BLaER1 (cell line): Measurements from ENCODE around the gene PCNX1.

Source experiments
- H3K27ac ChIP-seq: shearing (Covaris generic); formaldehyde crosslinking; 2 replicates; pipeline ENCODE4 v1.8.1; 2022
- H3K27me3 ChIP-seq: shearing (Covaris generic); formaldehyde crosslinking; 2 replicates; pipeline ENCODE4 v1.8.1; 2022
- H3K36me3 ChIP-seq: shearing (Covaris generic); formaldehyde crosslinking; 2 replicates; pipeline ENCODE4 v1.8.1; 2022
- H3K4me1 ChIP-seq: shearing (Covaris generic); formaldehyde crosslinking; 2 replicates; pipeline ENCODE4 v1.8.1; 2022
- H3K4me2 ChIP-seq: shearing (Covaris generic); formaldehyde crosslinking; 2 replicates; pipeline ENCODE4 v1.8.1; 2022
- H3K4me3 ChIP-seq: shearing (Covaris generic); formaldehyde crosslinking; 2 replicates; pipeline ENCODE4 v1.8.1; 2022
- H3K9ac ChIP-seq: shearing (Covaris generic); formaldehyde crosslinking; 2 replicates; pipeline ENCODE4 v1.8.1; 2022
- H3K9me3 ChIP-seq: shearing (Covaris generic); formaldehyde crosslinking; 2 replicates; pipeline ENCODE4 v1.8.1; 2022
- H4K20me1 ChIP-seq: shearing (Covaris generic); formaldehyde crosslinking; 2 replicates; pipeline ENCODE4 v1.8.1; 2022
- Cebpa-rat ChIP-seq: shearing (Covaris generic); IDR thresholded peaks from 2 replicates; pipeline ENCODE4 v1.8.1; 2022

Gene PCNX1

GRCh38 chr14:71031000-71031399 is 123.7 kb downstream of the PCNX1 start:
- H3K9me3 ChIP-seq = no peaks in the 10 kb centered on the region
- no peaks in the 10 kb centered on the region for H3K27me3 ChIP-seq
- H3K27ac ChIP-seq = no peak overlapping the region
- no peak overlapping the region for H3K4me3 ChIP-seq
- TF ChIP-seq Cebpa-rat = no peak
- no peaks in the 10 kb centered on the region for H4K20me1 ChIP-seq
- H3K4me1 ChIP-seq = no peaks in the 10 kb centered on the region
- no peak overlapping the region for H3K4me2 ChIP-seq
- no peak overlapping the region for H3K9ac ChIP-seq
- peaks cover 50% of the 10 kb centered on the region for H3K36me3 ChIP-seq

DNA sequence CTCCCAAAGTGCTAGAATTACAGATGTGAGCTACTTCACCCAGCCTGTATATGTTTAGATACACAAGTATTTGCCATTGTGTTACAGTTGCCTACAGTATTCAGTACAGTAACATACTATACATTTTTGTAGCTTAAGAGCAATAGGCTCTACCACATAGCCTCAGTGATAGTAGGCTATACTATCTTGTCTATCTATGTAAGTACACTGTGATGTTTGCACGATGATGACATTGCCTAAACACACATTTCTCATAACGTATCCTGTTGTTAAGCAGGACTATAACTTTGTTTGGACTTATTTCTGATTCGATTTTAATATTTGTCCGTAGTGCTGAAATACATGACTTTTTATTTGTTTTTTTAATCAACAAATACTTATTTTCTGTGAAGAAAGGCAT is 129.2 kb downstream of the PCNX1 start:
- H3K9ac ChIP-seq = no peak overlapping the region
- H3K4me3 ChIP-seq = no peak overlapping the region
- H3K9me3 ChIP-seq = peaks cover 25% of the 10 kb centered on the region
- H3K4me1 ChIP-seq = no peaks in the 10 kb centered on the region
- peaks cover 60% of the 10 kb centered on the region for H3K36me3 ChIP-seq
- H3K27ac ChIP-seq = no peak overlapping the region
- TF ChIP-seq Cebpa-rat = no peak
- no peak overlapping the region for H3K4me2 ChIP-seq
- no peaks in the 10 kb centered on the region for H3K27me3 ChIP-seq
- H4K20me1 ChIP-seq = no peaks in the 10 kb centered on the region

- H3K27me3 ChIP-seq = no peaks in the 10 kb centered on the region
- no peak overlapping the region for H3K4me2 ChIP-seq
- no peaks in the 10 kb centered on the region for H3K4me1 ChIP-seq
- H3K27ac ChIP-seq = no peak overlapping the region
- no peak overlapping the region for H3K4me3 ChIP-seq
- H3K36me3 ChIP-seq = peaks cover 60% of the 10 kb centered on the region
- no peaks in the 10 kb centered on the region for H4K20me1 ChIP-seq
- no peaks in the 10 kb centered on the region; the same call in 1 of the 2 replicates for H3K9me3 ChIP-seq
- TF ChIP-seq Cebpa-rat = no peak
- no peak overlapping the region for H3K9ac ChIP-seq
Measured at GRCh38 chr14:71048393-71048792, 141.1 kb downstream of the PCNX1 start.

DNA sequence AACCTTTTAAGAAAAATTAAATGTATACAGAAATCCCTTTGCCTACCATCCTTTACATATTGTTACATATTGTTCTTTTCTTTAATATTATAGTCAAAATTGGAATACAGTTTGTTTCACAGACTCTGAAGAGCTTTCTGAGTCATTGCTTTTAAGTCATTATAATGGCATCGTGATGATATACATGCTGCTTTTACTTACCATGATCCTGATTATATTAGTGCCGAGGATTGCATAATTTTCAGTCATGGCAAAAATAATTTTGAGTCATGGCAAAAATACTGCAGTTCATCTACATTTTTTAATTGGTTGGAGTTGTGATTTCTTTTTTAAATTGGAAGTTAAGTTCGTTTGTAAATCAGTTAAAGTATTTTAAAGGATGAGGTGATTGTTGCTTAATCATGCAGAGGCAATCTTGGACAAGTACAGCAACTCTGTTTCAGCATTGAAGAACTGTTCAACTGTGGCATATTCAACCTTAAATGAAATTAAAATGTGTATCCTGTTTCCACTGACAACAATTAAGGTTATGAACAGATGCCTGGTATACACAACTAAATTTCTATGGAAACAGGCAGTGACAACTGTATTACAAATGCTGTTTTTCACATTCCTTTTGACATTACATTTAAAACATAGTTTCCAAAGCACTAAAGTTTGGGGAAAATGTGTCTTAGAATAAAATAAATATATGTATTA is 142.3 kb downstream of the PCNX1 start:
- H3K9me3 ChIP-seq = no peaks in the 10 kb centered on the region
- no peak overlapping the region for H3K4me3 ChIP-seq
- H3K27me3 ChIP-seq = no peaks in the 10 kb centered on the region
- no peak for TF ChIP-seq Cebpa-rat
- H3K36me3 ChIP-seq = peaks cover 58% of the 10 kb centered on the region
- no peak overlapping the region for H3K9ac ChIP-seq
- no peaks in the 10 kb centered on the region for H4K20me1 ChIP-seq
- H3K4me1 ChIP-seq = no peaks in the 10 kb centered on the region
- H3K4me2 ChIP-seq = no peak overlapping the region
- H3K27ac ChIP-seq = no peak overlapping the region

- H3K27me3 ChIP-seq = no peaks in the 10 kb centered on the region
- peaks cover 55% of the 10 kb centered on the region for H3K36me3 ChIP-seq
- H3K4me2 ChIP-seq = no peak overlapping the region
- no peak overlapping the region for H3K9ac ChIP-seq
- no peak for TF ChIP-seq Cebpa-rat
- H3K27ac ChIP-seq = no peak overlapping the region
- no peaks in the 10 kb centered on the region for H3K4me1 ChIP-seq
- H3K9me3 ChIP-seq = no peaks in the 10 kb centered on the region
- H3K4me3 ChIP-seq = no peak overlapping the region
- H4K20me1 ChIP-seq = no peaks in the 10 kb centered on the region
Measured at GRCh38 chr14:71050227-71050823, 143.1 kb downstream of the PCNX1 start.

- TF ChIP-seq Cebpa-rat = no peak
- no peak overlapping the region for H3K9ac ChIP-seq
- H3K27me3 ChIP-seq = no peaks in the 10 kb centered on the region
- H3K4me3 ChIP-seq = no peak overlapping the region
- peaks cover 67% of the 10 kb centered on the region for H3K36me3 ChIP-seq
- no peak overlapping the region for H3K4me2 ChIP-seq
- H4K20me1 ChIP-seq = no peaks in the 10 kb centered on the region
- H3K9me3 ChIP-seq = no peaks in the 10 kb centered on the region
- no peaks in the 10 kb centered on the region for H3K4me1 ChIP-seq
- H3K27ac ChIP-seq = no peak overlapping the region
Measured at GRCh38 chr14:71054706-71055105, 147.4 kb downstream of the PCNX1 start.

GRCh38 chr14:71056168-71056567 is 148.9 kb downstream of the PCNX1 start:
- H3K4me3 ChIP-seq = no peak overlapping the region
- no peaks in the 10 kb centered on the region for H3K4me1 ChIP-seq
- no peak overlapping the region for H3K27ac ChIP-seq
- TF ChIP-seq Cebpa-rat = no peak
- no peak overlapping the region for H3K4me2 ChIP-seq
- H3K9me3 ChIP-seq = no peaks in the 10 kb centered on the region
- H4K20me1 ChIP-seq = no peaks in the 10 kb centered on the region
- no peaks in the 10 kb centered on the region for H3K27me3 ChIP-seq
- H3K9ac ChIP-seq = no peak overlapping the region
- peaks cover 76% of the 10 kb centered on the region for H3K36me3 ChIP-seq

DNA sequence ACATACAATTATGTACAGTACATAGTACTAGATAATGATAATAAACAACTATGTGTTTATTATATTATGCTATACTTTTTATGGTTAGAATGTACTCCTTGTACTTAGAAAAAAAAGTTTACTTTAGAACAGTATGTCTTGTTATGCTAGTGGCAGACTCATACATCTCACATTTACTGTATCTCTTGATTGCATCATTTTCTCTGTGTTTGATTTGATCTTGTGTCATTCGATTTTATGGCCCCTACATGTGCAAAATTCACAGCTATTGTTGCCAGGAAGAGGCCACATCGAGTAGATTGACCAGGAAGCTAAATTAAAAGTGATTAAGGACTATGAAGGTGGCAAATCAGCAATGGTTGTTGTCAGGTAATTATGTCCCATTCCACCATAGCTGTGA is 153.0 kb downstream of the PCNX1 start:
- Histone ChIP-seq H3K9ac (no peak overlapping the region), H3K9me3 (peaks cover 12% of the 10 kb centered on the region), H3K27ac (no peak overlapping the region), H3K36me3 (peaks cover 79% of the 10 kb centered on the region), H3K4me3 (no peak overlapping the region), H4K20me1 (no peaks in the 10 kb centered on the region), H3K27me3 (no peaks in the 10 kb centered on the region), H3K4me1 (no peaks in the 10 kb centered on the region), H3K4me2 (no peak overlapping the region)
- TF ChIP-seq Cebpa-rat = no peak

- Histone ChIP-seq H3K4me3 (no peak overlapping the region), H3K9me3 (peaks cover 16% of the 10 kb centered on the region), H3K36me3 (peaks cover 80% of the 10 kb centered on the region), H4K20me1 (no peaks in the 10 kb centered on the region), H3K27ac (no peak overlapping the region), H3K9ac (no peak overlapping the region), H3K27me3 (no peaks in the 10 kb centered on the region), H3K4me2 (no peak overlapping the region), H3K4me1 (no peaks in the 10 kb centered on the region)
- TF ChIP-seq Cebpa-rat = no peak
Measured at GRCh38 chr14:71060825-71061455, 153.7 kb downstream of the PCNX1 start.

GRCh38 chr14:71061458-71061857 is 154.2 kb downstream of the PCNX1 start:
- no peak for TF ChIP-seq Cebpa-rat
- H3K4me3 ChIP-seq = no peak overlapping the region
- H3K4me2 ChIP-seq = no peak overlapping the region
- no peaks in the 10 kb centered on the region for H3K27me3 ChIP-seq
- H3K9me3 ChIP-seq = peaks cover 16% of the 10 kb centered on the region
- H3K4me1 ChIP-seq = no peaks in the 10 kb centered on the region
- peaks cover 76% of the 10 kb centered on the region for H3K36me3 ChIP-seq
- no peak overlapping the region for H3K9ac ChIP-seq
- no peak overlapping the region for H3K27ac ChIP-seq
- no peaks in the 10 kb centered on the region for H4K20me1 ChIP-seq
